LNCAP (cell line): Measurements from ENCODE around the gene TES.

ENCODE experiments used
- CTCF ChIP-seq: fragments of 450-650 bp; IDR thresholded peaks from 2 replicates; pipeline ENCODE4 v1.5.1; 2017; ENCODE audit warnings: mild to moderate bottlenecking

Gene TES

DNA sequence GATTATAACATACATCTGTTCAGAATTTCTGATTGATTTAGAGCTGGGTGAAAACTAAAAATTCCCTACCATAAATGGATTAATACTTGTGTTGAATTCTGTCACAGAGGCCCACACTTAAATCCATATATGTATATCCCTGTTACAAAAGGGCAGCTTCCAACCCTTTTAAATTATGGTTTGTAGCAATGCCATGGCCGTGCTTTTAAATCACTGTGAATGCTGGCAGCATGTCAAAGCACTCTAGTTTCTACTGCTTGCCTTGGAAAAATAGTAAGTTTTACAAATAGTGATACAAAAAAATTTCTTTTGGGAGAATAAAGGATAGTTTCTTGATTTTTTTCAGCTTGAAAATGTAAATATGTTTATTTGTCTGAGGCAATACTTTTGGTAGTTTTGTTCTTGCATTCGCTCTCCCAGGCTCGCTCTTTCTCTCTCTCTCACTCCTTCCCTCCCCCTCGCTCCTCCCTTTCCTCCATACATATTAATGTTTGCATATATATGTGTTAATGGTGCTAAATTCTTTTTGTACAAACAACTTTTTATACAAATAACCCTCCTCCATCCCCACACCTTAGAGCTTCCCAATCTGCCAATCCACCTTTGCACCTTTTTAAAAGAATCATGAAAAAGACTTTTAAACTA is 29.8 kb downstream of the TES start:
- TF ChIP-seq CTCF = no peak

DNA sequence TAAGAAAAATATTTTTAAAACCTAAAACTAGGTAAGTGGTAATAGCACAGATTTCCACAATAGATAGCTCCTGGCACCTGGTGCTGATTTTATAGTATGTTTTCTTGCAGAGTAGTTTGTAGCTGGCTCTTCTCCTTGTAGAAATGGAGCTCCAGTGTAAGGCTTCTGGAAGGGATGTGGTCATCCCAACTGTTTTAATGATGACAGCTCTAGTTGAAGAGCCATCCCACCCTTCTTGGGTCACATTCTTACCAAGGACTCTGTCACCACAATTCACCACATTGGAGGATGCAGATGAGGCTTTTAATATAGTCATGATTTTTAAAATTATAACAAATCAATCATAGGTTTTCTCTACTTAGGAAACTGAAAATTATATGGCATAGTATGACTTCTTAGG is 31.0 kb downstream of the TES start:
- TF ChIP-seq CTCF = no peak

GRCh38 chr7:116242178-116242577 is 31.8 kb downstream of the TES start:
- no peak for TF ChIP-seq CTCF

DNA sequence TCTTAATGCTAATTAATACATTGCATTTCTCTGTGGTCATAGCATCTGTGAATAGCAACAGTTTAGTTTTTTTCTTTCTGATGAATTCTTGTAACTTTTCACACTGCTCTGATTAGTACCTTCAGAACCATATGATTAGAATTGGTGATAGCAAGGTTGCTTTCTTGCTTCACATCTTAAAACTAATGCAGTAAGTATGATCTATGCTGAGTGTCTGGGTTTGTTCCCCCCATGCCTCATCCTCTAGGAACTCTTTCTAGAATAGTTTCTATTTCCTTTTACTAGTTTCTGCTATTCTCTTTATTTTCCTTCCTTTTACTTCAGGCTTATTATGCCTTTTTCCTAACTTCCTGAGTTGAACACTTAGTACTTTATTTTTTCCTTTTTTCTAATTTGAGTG is 32.4 kb downstream of the TES start:
- TF ChIP-seq CTCF = no peak

- TF ChIP-seq CTCF = no peak
Measured at GRCh38 chr7:116246357-116246756, 36.0 kb downstream of the TES start.

DNA sequence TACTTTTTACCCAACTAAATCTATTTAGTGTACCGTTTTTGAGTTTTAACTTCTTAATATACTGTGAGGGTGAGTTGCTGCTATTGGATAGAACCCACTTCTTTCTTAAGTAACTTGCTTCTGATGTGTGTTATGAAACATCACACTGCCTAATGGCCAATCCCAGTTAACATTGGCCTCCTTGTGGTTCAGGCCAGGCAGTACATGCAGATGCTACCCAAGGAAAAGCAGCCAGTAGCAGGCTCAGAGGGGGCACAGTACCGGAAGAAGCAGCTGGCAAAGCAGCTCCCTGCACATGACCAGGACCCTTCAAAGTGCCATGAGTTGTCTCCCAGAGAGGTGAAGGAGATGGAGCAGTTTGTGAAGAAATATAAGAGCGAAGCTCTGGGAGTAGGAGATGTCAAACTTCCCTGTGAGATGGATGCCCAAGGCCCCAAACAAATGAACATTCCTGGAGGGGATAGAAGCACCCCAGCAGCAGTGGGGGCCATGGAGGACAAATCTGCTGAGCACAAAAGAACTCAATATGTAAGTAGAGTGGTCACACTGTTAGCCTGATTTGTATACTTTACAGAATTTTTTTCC is 39.7 kb downstream of the TES start:
- TF ChIP-seq CTCF = peak; percentile 55

DNA sequence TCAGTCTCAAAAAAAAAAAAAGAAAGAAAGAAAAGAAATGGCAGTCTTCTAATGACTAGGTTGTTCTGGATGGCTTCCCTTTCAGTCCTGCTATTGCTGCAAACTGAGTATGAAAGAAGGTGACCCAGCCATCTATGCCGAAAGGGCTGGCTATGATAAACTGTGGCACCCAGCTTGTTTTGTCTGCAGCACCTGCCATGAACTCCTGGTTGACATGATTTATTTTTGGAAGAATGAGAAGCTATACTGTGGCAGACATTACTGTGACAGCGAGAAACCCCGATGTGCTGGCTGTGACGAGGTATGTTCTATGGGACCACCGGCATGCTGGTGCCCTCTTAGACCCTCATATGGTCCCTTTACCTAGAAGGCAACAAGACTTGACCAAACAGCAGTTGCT is 41.3 kb downstream of the TES start:
- TF ChIP-seq CTCF = no peak

GRCh38 chr7:116252249-116252648 is 41.9 kb downstream of the TES start:
- TF ChIP-seq CTCF = no peak
